Measurements from ENCODE around the gene MYF5.

GRCh38 chr12:80720516-80720915 lies 3.8 kb downstream of the MYF5 start:
- TF ChIP-seq TAF1 (IDR thresholded peaks at IDR 0.05; ENCODE audit: low read depth) (no peak), ZBTB7A (IDR thresholded peaks at IDR 0.05; ENCODE audit: low read depth) (no peak), EP300 (IDR thresholded peaks at IDR 0.05; ENCODE audit: borderline replicate concordance) (no peak), MAX (IDR thresholded peaks at IDR 0.05) (no peak), FOXM1 (IDR thresholded peaks at IDR 0.05; ENCODE audit: borderline replicate concordance, low read depth) (no peak), YY1 (IDR thresholded peaks at IDR 0.05; ENCODE audit: low read depth) (no peak), NFIC (IDR thresholded peaks at IDR 0.05) (no peak), TCF12 (IDR thresholded peaks at IDR 0.05; ENCODE audit: low read depth) (no peak), RAD21 (IDR thresholded peaks at IDR 0.05; ENCODE audit: low read depth) (no peak), CREB1 (IDR thresholded peaks at IDR 0.05; ENCODE audit: low read depth) (no peak), REST (IDR thresholded peaks at IDR 0.05; ENCODE audit: low read depth) (no peak), CEBPB (IDR thresholded peaks at IDR 0.05) (no peak)

Data from Ishikawa (cell line).